Dermis blood vessel endothelial cell (primary cell): ENCODE results near the gene PKP1. TPM values are rescaled to one million over a fixed set of nuclear protein-coding genes. Genes with fewer than 3 reads are reported as not detected.

ENCODE experiments used
- DNase-seq: peaks from one replicate; pipeline ENCODE4 v3.0.0; 2010
- total RNA-seq: library from RNA; depleted of rRNA; stranded (reverse); fragments of >200 nt; gene quantifications from 2 replicates; pipeline ENCODE4 v1.2.3, GENCODE V29; 2014

Gene PKP1
- total RNA-seq, 1 donor from 2014 or later: 0.85 TPM

DNA sequence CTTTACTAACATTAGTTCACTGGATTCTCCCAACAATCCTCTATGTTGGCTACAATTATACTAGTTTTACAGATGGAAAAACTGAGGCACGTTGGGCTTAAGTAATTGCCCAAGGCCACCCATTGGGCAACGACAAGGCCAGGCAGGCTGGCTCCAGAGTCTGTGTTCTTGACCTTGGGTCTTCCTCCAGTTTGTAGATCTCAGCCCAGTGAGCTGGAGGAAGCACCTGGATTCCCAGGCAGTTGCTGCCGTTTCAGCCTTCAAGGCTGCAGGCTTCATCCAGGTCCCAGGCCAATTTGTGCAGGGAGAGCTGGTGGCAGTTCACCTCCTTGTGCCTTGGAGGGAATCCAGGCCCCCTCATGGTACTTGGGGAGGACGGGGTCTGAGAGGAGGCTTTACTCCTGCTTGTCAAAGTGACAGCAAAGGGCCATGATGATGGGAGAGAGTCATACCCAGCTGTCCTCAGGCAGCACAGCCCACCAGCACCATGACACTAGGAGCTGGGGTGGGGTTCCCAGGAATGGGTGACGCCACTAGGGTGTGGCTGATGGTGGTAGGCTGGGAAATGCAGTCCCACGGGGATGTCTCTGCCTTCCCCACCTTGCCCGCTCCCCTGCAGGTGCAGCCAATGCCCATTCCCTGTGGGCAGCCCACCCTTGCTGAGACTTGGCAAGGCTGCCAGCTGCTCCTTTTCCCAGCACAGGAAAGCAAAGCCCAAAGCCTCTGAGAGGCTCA lies 27.1 kb downstream of the PKP1 start:
- DNase-seq: peak; percentile 63

DNA sequence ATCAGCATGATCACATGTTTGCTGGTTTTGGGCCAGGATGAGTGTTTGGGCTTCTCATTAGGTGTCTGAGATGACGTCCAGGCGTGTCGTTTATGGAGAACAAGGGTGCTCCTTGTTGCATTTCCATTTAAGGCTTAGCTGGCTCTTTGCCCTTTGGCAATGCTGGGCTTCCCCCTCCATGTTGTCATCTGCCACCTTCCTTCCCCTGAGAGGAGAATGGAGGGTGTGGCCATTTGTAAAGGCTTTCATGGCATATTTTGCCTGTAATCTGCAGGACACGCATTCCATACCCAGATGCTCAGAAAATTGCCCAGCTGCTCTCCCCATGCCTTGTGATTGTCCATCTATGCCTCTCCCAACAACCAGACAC lies 27.7 kb downstream of the PKP1 start:
- peak; percentile 44 for DNase-seq

DNA sequence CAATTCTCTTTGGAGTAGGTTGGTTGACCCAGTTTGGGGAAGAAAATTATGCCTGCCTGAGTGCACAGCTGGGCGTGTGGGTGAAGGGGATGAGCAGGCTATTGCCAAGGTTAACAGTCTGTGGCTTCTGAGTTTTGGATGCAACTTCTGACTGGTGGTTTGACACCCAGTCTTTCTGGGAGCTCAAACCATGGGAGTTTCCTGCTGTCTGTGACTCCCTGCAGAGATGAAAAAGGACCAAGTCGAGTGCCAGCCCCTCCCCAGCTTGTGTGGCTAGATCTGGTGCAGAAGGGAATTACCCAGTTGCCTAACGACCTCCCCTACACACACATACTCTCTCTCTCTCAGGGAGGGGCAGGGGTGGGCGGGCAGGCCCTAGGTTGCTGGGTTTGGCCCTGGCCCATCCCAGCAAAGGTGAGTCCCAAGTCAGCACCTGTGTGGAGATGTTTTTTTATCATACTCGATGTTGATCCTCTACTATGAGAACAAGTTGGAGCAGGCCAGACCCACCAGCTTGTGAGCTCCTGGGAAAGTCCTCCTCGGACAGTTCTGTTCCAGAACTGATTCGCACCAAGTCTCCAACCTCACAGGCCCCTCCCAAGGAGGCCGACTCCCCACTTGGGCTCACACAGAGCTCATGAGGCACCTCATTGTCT lies 28.2 kb downstream of the PKP1 start:
- DNase-seq: no peak

DNA sequence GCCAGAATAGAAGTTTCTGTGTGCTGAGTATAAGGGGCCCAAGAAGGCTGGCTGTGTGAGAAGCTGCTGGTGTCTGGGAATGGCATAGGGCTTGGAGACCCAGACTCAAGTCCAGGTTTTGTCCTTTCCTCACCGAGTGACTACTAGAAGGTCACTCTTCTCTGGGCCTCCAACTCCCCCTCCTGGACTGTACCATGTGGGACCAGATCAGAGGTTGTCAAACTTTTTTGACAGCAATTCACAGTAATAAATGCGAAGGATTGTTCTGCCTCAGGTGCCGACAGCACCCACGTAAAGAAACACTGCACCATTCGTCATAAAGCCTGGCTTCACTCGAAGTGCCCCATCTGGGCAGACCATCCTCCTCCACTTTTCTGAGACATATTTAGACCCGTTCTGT lies 29.0 kb downstream of the PKP1 start:
- no peak for DNase-seq

DNA sequence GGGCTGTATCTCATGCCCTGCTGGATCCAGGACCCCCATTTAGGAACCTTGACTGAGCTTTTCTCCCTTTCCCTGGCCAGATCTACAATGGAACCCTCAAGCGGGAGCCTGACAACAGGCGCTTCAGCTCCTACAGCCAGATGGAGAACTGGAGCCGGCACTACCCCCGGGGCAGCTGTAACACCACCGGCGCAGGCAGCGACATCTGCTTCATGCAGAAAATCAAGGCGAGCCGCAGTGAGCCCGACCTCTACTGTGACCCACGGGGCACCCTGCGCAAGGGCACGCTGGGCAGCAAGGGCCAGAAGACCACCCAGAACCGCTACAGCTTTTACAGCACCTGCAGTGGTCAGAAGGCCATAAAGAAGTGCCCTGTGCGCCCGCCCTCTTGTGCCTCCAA lies 29.8 kb downstream of the PKP1 start:
- no peak for DNase-seq

DNA sequence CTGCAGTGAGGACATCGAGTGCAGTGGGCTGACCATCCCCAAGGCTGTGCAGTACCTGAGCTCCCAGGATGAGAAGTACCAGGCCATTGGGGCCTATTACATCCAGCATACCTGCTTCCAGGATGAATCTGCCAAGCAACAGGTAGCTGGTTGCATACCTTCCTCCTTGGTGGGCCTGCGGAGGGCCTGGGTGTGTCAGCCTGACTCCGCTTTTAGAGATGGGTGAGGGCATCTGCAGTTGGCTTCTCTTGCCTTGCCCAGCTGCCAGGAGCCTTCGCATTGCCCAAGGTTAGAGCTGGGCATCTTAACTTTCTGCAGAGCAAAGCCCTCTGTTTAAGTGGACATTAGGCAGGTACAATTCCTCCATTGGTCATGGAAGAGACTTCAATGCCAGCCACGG lies 33.2 kb downstream of the PKP1 start:
- DNase-seq: no peak

DNA sequence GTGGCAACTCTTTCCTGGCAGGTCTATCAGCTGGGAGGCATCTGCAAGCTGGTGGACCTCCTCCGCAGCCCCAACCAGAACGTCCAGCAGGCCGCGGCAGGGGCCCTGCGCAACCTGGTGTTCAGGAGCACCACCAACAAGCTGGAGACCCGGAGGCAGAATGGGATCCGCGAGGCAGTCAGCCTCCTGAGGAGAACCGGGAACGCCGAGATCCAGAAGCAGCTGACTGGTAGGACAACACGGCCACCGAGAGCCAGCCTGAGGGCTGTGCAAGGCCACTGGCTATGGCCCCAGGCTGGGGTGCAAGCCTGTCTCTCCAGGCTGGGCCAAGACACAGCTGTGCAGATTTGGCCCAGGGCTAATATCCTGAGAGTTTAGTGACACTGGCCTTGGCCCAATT lies 34.2 kb downstream of the PKP1 start:
- DNase-seq: no peak

DNA sequence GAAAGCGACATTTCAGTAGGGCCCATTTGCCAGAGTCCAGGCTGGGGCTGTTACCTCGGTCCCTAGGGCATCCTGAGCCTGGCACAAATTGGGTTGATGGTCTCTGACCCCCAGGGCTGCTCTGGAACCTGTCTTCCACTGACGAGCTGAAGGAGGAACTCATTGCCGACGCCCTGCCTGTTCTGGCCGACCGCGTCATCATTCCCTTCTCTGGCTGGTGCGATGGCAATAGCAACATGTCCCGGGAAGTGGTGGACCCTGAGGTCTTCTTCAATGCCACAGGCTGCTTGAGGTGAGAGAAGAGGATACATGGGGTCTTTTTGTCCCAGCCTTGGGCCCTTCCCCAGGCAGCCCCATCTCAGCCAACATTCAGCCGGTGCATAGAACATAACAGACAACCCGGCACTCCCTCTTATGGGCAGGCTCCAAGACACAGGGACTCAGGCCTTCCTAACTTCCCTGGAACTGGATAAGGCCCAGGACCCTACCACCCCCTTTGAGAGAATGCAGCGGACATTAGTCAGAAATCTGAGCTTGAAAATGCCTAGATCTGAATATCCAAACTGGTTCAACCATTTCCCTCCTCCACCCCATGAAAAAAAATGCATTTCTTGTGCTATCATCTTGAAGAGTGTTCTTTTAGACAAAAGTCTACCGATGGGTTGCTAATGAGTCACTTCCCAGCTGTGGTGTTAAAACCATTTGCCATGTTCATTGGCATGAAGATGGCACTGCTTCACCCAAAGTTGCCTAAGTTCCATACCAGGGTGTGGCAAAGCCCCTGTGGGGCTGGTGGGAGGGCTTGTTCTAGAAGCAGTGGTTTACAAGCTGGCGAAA lies 35.4 kb downstream of the PKP1 start:
- no peak for DNase-seq

DNA sequence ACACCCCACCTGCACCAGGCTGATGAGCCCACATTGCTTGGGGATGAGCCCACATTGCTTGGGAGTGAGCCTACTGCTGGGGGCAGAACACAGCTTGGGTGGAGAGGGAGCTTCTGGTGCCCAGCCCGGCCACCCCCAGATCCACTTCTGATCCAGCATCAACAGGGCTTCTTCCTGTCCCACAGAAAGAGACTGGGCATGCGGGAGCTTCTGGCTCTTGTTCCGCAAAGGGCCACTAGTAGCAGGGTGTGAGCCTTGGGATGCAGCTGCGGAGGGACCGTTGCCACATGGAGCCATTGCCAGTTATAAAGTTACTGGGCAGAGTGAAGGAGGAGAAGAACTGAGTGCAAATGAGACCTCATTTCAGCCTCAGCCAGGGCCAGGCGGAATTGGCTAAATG lies 36.3 kb downstream of the PKP1 start:
- no peak for DNase-seq

DNA sequence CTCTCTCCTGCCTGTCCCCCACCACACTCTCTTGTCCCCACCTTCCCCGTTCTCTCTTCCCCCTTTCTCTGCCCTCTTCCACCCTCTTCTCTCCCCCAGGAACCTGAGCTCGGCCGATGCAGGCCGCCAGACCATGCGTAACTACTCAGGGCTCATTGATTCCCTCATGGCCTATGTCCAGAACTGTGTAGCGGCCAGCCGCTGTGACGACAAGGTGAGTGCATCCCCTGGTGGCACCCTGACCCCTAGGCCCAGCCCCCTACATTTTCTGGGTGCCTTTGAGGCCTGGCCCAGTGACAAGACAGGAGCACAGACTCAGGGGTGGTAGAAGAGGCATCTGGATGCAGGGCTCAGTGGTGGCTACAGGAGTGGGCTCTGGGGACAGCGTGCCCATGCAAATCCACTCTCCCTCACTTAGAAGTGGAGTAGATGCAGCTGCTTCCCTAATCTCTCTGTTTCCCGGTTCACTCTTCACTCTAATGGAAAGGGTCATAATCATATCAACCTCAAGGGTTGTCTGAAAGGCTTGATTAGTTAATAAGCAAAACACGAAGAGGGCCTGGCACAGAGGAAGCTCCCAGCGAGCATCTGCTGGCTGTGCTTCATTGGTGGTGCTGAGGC lies 37.0 kb downstream of the PKP1 start:
- no peak for DNase-seq

DNA sequence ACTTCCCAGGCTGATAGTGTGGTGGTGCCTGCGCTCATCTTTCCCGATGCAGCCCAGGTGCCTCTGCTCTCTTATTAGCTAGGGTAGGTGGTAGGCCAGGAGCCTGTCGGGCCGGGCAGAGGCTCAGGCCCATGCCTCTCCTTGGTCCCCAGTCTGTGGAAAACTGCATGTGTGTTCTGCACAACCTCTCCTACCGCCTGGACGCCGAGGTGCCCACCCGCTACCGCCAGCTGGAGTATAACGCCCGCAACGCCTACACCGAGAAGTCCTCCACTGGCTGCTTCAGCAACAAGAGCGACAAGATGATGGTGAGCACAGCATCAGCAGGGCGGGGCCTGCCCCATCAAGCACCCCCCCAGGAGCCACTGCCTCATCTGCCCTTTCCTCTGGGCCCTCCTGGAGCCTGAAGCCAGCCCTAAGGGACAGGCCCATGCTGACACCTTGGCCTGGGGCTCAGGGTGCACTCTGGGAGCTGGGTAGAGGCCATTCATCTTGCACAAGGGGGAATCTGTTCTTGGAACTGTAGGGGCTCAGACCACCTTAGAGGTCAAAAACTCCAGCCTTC lies 38.6 kb downstream of the PKP1 start:
- no peak for DNase-seq

DNA sequence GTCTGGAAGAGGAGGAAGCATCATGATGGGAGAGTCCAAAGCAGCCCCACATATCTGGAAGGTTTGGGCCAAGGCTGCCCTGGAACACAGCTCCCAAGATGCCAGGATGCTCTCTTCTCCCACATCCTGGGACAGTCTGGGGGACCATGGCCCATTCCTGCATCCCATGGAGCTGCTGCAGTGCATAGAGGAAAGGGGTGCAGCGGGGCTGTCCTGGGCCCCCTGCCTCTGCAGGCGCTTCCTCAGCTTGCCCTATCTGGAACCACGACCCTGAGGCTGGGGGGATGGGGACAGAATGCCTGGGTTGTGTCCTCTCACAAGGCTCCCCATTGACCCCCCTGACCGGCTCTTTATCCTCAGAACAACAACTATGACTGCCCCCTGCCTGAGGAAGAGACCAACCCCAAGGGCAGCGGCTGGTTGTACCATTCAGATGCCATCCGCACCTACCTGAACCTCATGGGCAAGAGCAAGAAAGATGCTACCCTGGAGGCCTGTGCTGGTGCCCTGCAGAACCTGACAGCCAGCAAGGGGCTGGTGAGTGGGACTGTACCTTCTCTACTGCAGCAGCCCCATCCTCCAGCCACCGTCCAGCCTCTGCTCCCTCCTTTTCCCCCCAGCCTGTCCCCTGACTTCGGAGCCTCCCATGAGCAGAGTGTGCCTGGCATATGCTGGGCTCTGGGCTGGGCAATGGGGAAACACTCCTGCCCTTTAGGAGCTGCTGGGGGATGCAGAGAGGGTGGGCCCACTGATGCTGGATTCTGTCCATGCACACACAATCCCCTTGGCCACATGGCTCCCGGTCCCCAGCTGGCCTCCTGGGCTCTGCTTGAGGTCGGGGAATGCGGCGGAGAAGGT lies 39.6 kb downstream of the PKP1 start:
- no peak for DNase-seq

DNA sequence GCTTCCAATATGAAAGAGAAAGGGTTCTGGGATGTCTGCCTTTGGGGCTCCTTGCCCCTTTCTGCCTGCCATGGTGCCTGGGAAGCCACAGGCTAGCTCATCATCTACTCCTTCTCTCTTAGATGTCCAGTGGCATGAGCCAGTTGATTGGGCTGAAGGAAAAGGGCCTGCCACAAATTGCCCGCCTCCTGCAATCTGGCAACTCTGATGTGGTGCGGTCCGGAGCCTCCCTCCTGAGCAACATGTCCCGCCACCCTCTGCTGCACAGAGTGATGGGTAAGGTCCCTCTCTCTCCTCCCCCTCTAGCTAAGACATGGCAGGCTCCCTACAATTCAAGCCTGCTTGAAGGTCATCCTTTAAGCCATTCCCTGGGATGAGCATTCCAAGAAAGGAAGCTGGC lies 41.0 kb downstream of the PKP1 start:
- no peak for DNase-seq

DNA sequence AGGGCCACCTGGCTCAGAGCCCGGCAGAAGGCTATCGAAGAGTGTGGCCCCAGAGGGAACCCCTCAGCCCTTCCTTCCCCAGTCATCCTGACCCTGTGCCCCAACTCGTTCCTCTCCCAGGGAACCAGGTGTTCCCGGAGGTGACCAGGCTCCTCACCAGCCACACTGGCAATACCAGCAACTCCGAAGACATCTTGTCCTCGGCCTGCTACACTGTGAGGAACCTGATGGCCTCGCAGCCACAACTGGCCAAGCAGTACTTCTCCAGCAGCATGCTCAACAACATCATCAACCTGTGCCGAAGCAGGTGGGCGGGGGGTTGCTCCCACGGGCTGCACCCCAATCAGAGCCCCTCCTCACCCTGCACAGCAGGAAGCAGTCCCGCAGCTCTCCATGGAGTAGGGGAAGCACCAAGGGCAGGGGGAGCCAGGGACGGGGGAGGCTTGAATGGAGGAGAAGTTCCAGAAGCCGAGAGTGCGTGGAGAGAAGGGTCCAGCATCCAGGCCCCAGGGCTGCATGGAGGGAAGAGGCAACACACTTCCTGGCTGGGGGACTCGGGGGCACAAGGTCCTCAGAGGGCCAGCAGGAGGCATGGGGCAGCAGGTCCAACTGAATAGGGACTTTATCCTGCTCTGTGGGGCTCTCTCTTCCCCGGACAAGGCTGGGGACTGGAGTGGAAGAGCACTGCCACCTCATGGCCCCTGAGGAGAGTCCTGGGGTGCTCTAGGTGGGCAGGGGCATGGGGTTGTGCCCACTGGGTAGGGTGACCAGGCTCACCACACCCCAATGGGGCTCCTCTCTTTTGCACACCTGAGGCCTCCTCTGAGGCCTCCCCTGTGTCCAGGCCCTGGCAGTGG lies 41.7 kb downstream of the PKP1 start:
- DNase-seq: no peak

DNA sequence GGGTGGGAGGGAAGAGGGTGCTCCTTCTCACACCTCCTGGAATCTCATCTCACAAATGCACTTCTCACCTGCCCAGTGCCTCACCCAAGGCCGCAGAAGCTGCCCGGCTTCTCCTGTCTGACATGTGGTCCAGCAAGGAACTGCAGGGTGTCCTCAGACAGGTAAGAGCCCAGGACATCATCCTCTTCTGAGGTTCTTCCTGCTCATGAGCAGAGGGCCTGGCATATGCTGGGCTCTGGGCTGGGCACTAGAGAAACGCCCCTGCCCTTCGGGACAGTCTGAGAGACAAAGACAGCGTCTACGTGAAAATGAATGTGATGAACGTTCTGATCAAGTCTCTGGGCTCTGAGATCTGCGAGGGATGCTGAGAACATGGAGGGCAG lies 42.4 kb downstream of the PKP1 start:
- DNase-seq: no peak

DNA sequence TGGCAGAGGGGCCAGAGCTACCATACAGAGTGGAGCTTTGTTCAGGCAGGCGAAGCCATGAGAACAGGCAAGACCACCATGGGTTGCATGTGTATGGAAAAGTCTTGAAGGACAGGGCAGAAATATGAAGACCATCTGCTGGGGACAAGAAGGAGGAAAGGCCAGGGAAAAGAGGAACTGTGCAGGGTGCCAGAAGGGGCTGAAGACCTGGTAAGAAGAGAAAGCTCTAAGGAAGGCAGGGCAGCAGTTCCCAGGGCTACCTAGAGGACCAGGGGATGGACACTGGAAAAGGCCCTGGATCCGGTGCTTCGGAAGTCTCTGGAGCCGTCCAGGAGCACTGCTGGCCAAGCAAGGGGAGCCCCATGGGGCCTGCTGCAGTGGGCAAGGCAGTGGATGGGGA lies 43.4 kb downstream of the PKP1 start:
- DNase-seq: no peak

DNA sequence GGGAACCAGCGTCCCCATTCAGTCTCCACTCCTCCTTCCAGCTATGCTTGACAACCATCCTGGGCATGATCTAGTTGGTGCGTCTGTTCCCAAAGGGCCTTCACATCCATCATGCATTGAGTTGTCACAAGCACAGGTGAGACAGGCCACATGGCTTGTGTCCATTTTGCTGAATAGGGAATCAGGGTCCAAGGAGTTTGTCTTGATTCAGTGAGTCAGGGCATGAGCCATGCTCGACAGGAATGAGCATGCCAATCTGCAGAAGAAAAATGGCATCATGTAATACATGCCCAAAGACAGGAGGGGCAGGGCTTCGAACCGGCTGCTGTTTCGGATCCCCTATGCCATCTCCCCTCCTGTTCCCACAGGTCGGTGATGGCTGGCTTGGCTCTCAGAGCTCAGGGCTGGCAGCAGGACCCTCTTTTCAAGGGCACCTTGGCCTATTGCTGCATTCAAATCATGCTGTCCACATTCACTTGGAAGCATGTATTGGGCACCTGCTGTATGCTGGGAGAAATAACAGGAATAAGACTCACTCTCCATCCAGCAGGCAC lies 44.5 kb downstream of the PKP1 start:
- no peak for DNase-seq

DNA sequence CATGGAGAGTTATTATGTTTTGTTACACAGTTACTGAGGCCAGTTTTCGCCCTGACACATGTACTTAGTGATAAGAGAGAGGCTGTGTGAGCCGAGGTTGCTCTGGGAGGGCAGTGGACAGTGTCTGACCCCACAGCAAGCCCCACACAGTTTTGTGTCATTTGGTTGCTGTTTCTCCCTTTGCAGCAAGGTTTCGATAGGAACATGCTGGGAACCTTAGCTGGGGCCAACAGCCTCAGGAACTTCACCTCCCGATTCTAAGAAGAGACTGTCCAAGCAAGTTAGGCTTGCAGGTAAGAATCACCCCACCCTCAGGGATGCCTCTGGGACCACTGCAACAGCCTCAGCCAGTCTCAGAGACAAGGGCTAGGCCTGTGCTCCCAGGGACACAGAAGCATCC lies 45.3 kb downstream of the PKP1 start:
- no peak for DNase-seq

DNA sequence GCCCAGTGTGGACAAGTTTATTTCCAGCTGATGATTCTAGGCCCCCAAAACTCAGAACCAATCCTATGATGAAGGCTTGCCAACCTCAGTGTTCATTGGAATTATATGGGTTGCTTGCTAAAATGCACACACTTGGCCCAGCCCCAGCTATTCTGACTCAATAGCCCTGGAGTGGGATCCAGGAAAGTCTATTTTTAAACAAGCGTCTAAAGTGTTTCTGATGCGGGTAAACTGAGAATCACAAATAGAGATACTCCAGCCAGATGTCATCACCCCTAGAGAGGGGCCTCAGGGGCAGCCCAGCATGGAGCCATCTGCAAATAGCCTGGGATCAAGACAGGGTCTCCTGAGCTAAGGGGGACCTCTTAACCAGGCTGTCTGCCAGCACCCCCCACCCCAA lies 46.0 kb downstream of the PKP1 start:
- DNase-seq: no peak

DNA sequence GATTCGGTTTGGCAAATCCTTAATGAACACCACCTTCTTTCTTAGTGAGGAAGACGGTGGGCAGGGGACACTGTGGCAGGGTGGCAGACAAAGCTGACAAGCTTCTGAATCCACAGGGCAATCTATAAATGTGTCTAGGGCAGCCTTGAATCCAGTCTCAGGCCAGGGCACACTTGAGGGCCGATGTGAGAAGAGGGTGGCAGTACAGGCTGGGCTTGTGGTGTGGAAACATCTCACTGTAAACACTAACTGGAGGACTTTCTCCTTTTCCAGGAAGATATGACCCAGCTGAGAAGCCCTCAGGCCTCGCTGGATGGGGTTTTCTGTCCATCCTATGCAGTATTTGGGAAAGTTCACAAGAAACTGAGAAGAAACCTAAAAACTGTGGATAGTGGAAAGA lies 46.5 kb downstream of the PKP1 start:
- no peak for DNase-seq

DNA sequence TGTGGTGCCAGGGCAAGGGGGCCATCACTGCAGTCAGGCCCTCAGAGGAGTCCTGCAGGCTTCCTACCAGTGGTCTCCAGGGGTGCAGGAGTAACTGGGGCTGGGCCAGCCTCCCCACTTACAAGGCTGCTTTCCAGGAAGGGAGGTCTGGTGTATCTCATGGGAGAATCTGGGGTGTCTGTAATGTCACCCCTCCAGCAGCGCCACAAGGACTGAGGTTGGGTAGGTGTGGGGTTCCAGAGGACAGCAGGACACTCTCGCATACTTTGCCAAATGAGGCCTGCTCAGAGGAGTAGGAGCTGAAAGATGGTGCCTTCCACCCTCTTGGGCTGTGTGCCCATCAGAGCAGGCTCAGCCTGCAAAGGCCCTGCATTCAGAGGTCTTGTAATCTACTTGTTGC lies 47.2 kb downstream of the PKP1 start:
- no peak for DNase-seq
